GM12878 (cell line): ENCODE results near the gene NSFL1C. TPM values are rescaled to one million over a fixed set of nuclear protein-coding genes. Genes with fewer than 3 reads are reported as not detected.

ENCODE experiments used
- ATAC-seq: fragments of 200-7000 bp; cut with Tn5 transposase; 3 replicates; pipeline ENCODE4 v1.9.1; 2020; ENCODE audit warnings: mild to moderate bottlenecking, moderate library complexity
- BruUV-seq: library from RNA; stranded (reverse); fragments of 400-500 nt; replicated peaks from 2 replicates; lab custom pipeline; 2021; lab: Mats Ljungman, UMichigan
- CTCF ChIA-PET: fragments of 300-600 bp; sonication (Branson Sonifier 250); formaldehyde crosslinking; extraction: SDS; loops from one replicate; lab custom pipeline; 2021; ENCODE audit warnings: inconsistent platforms; lab: Yijun Ruan, JAX
- POLR2A ChIA-PET: fragments of 350-600 bp; formaldehyde crosslinking; extraction: SDS; loops from one replicate; lab custom pipeline; 2021; ENCODE audit warnings: inconsistent platforms; lab: Charles Lee
- RAD21 ChIA-PET: fragments of 300-600 bp; sonication (Branson Sonifier 250); formaldehyde crosslinking; loops from one replicate; lab custom pipeline; 2023; ENCODE audit warnings: antibody characterized with exemption; ENCODE audit not compliant: unreplicated experiment; lab: Charles Lee
- SMC1A ChIA-PET: fragments of 300-600 bp; sonication (Branson Sonifier 250); formaldehyde crosslinking; loops from one replicate; lab custom pipeline; 2023; ENCODE audit not compliant: unreplicated experiment, uncharacterized antibody; lab: Charles Lee
- DNase-seq: peaks from one replicate; pipeline ENCODE4 v3.0.0-alpha.2; 2011; ENCODE audit warnings: low read depth, low spot score
- FAIRE-seq: peaks from 3 replicates; lab custom pipeline; 2011; peaks lifted over from hg19 to GRCh38; lab: Jason Lieb, UNC
- H2AFZ ChIP-seq: 2 replicates; pipeline ENCODE4 v1.6.0; 2011; ENCODE audit warnings: low read depth, low read length, control low read depth; ENCODE audit not compliant: control insufficient read depth
- H3K27ac ChIP-seq: 2 replicates; pipeline ENCODE4 v1.5.1; 2011; ENCODE audit warnings: control low read depth; ENCODE audit not compliant: control insufficient read depth, insufficient read depth
- H3K27me3 ChIP-seq, 2 experiments: replicated peaks in 1 of 2; 2 replicates each; pipeline versions ENCODE4 v1.6.0 to v1.6.1; 2011; ENCODE audit warnings: low read length in 1 of 2; ENCODE audit not compliant: control insufficient read depth in 2 of 2, insufficient read depth in 2 of 2
- H3K36me3 ChIP-seq, 2 experiments: 2 replicates each; pipeline ENCODE4 v1.5.1; 2011; ENCODE audit warnings: low read length in 1 of 2; ENCODE audit not compliant: control insufficient read depth in 2 of 2, insufficient read depth in 2 of 2
- H3K4me1 ChIP-seq: 2 replicates; pipeline ENCODE4 v1.6.1; 2011; ENCODE audit warnings: mild to moderate bottlenecking, low read length, moderate library complexity, mixed read lengths; ENCODE audit not compliant: control insufficient read depth, insufficient read depth
- H3K4me2 ChIP-seq: 2 replicates; pipeline ENCODE4 v1.6.0; 2011; ENCODE audit warnings: control low read depth; ENCODE audit not compliant: control insufficient read depth, insufficient read depth
- H3K4me3 ChIP-seq: fragments of 200-600 bp; sonication (generic); 2 replicates; pipeline ENCODE4 v1.5.1; 2016
- H3K79me2 ChIP-seq: 2 replicates; pipeline ENCODE4 v1.6.0; 2011; ENCODE audit warnings: low read length; ENCODE audit not compliant: control insufficient read depth, insufficient read depth
- H3K9ac ChIP-seq: 2 replicates; pipeline ENCODE4 v1.8.0; 2011; ENCODE audit warnings: low read length, control low read depth, mixed read lengths; ENCODE audit not compliant: control insufficient read depth, insufficient read depth
- H3K9me3 ChIP-seq: replicated peaks from 3 replicates; pipeline ENCODE4 v1.5.1; 2011; ENCODE audit warnings: mild to moderate bottlenecking, low read length; ENCODE audit not compliant: control insufficient read depth, insufficient read depth
- H4K20me1 ChIP-seq: 2 replicates; pipeline ENCODE4 v1.6.0; 2011; ENCODE audit not compliant: control insufficient read depth, insufficient read depth
- CTCF ChIP-seq, 3 experiments: IDR thresholded peaks in 2 of 3; conservative IDR thresholded peaks in 1 of 3; 2 replicates each; pipeline ENCODE4 v1.5.1; 2011; ENCODE audit warnings: low read depth in 3 of 3, low read length in 3 of 3, mild to moderate bottlenecking in 3 of 3, control low read depth in 2 of 3, moderate library complexity in 2 of 3, inconsistent platforms in 1 of 3, mixed read lengths in 1 of 3; ENCODE audit not compliant: control insufficient read depth in 2 of 3, insufficient read depth in 1 of 3; ENCODE audit errors: extremely low read depth in 1 of 3
- HDAC6 ChIP-seq: fragments of 200-600 bp; sonication (generic); IDR thresholded peaks from one replicate; pipeline ENCODE4 v1.8.0; 2017; ENCODE audit warnings: antibody characterized with exemption; ENCODE audit not compliant: unreplicated experiment
- SREBF1 ChIP-seq: IDR thresholded peaks from 2 replicates; pipeline ENCODE4 v1.6.1; 2012; ENCODE audit warnings: mild to moderate bottlenecking, low read length
- USF1 ChIP-seq: IDR thresholded peaks from 2 replicates; pipeline ENCODE4 v1.6.1; 2011; ENCODE audit warnings: borderline replicate concordance, low read depth, mild to moderate bottlenecking, moderate library complexity, mixed read lengths, low read length; ENCODE audit not compliant: insufficient read depth; ENCODE audit errors: extremely low read length
- WGBS: methylation state at CpG from one replicate; pipeline ENCODE4 v1.1.6; 2016; ENCODE audit warnings: low lambda C conversion rate; ENCODE audit not compliant: insufficient replicate concordance, insufficient coverage; ENCODE audit errors: missing lambda C conversion rate; 5-methylcytosine and 5-hydroxymethylcytosine counted together
- in situ Hi-C: fragments of 300-500 bp; cut with MboI; formaldehyde crosslinking; loops from 9 replicates; pipeline ENCODE4 v1.14.3; 2018; ENCODE audit warnings: mixed read lengths
- intact Hi-C: fragments of 100-400 bp; cut with micrococcal nuclease; formaldehyde crosslinking; loops from one replicate; pipeline ENCODE4 v1.14.2; 2022; ENCODE audit not compliant: unreplicated experiment
- polyA plus RNA-seq, 11 experiments: library from polyadenylated mRNA; depleted of rRNA in 4 of 11; unstranded in 6 of 11; stranded (reverse) in 5 of 11; fragments of >200 nt; fragmentation: Nextera tagmentation in 4 of 11; fragmentation: Illumina TruSeq in 1 of 11; extraction: Ambion mirVana in 4 of 11; extraction: Trizol in 1 of 11; gene quantifications; 1 replicate in 1 of 11; 2 replicates in 10 of 11; pipeline versions ENCODE4 v1.2.1 to v1.2.3, GENCODE V29; 2011 to 2016; ENCODE audit warnings: inconsistent platforms in 2 of 11, missing spikeins in 2 of 11, low read depth in 1 of 11
- total RNA-seq, 4 experiments: library from RNA; depleted of rRNA in 3 of 4; stranded (reverse); fragments of >200 nt in 3 of 4; fragmentation: Illumina TruSeq in 1 of 4; extraction: Trizol in 1 of 4; gene quantifications; 2 replicates each; pipeline versions ENCODE4 v1.2.1 to v1.2.3, GENCODE V29; 2013 to 2021

The NSFL1C gene
- total and polyA plus RNA-seq, 10 of the 15 experiments (the other 5 are each of a cell fraction or from before 2014, with no cell fraction given): 21.5 to 100 (median 38.1) TPM

GRCh38 chr20:1393507-1393882 lies 73.2 kb downstream of the NSFL1C start:
- H3K4me1 ChIP-seq: peaks cover 13% of the 10 kb centered on the region
- no peak overlapping the region for H3K27ac ChIP-seq
- BruUV-seq: no TSS peak
- H3K79me2 ChIP-seq: peaks cover 43% of the 10 kb centered on the region
- ATAC-seq (no peak), DNase-seq (no peak), FAIRE-seq (no peak)
- no peak overlapping the region for H3K9ac ChIP-seq
- peak overlapping the region; percentile 99 for H3K4me3 ChIP-seq
- H2AFZ ChIP-seq: peak overlapping the region; percentile 86; the same call in 1 of the 2 replicates
- CTCF ChIA-PET: interaction anchor here (0.8 to 5.2 kb wide), 4 partner anchors 20 to 66 kb away, joined by 3 to 41 read pairs (median 10); partner anchors contain the start of gene SDCBP2
- H4K20me1 ChIP-seq: 0 out of 2 replicates have a peak, but pooled peaks cover 3% of the 10 kb centered on the region
- TF ChIP-seq USF1 (no peak), SREBF1 (no peak), CTCF (IDR thresholded peaks at IDR 0.05 in 2 of 3, conservative IDR thresholded peaks at IDR 0.05 in 1 of 3; ENCODE audit: control insufficient read depth in 2 of 3, extremely low read depth in 1 of 3, insufficient read depth in 1 of 3, low read depth in 3 of 3, low read length in 3 of 3) (no peak), HDAC6 (no peak)
- H3K4me2 ChIP-seq: peak overlapping the region; percentile 86
- WGBS: 19% methylated on average over 7 of the region's 7 CpGs
- no peaks in the 10 kb centered on the region for H3K9me3 ChIP-seq
- in situ Hi-C loops (no loop called here), intact Hi-C loops (loop anchor here (5.0 kb wide), 2 partner anchors 44 to 276 kb away; partner anchors contain the start of gene PSMF1)
- RAD21 ChIA-PET: interaction anchor here (1.0 to 1.3 kb wide), 4 partner anchors 17 to 72 kb away, joined by 3 to 6 read pairs (median 4); partner anchors contain the start of gene SDCBP2
- SMC1A ChIA-PET: interaction anchor here (1.0 to 5.8 kb wide), 4 partner anchors 11 to 69 kb away, joined by 4 to 52 read pairs (median 22); partner anchors contain the start of gene SDCBP2
- POLR2A ChIA-PET: interaction anchor here (0.6 to 5.8 kb wide), 9 partner anchors 9 to 1083 kb away, joined by 3 to 76 read pairs (median 4); partner anchors contain the start of gene SDCBP2
- no peaks in the 10 kb centered on the region; a peak in 1 of 4 replicates for H3K36me3 ChIP-seq
- H3K27me3 ChIP-seq: no peaks in the 10 kb centered on the region; a peak in 2 of 4 replicates
